DOHH2 (cell line): ENCODE data around the gene CFTR.

Source experiments
- CTCF ChIP-seq: fragments of 200-600 bp; sonication (generic); IDR thresholded peaks from one replicate; pipeline ENCODE4 v1.5.1; 2014; ENCODE audit warnings: antibody characterized with exemption, mild to moderate bottlenecking, low read depth, low read length; ENCODE audit not compliant: poor library complexity, severe bottlenecking
- EZH2phosphoT487 ChIP-seq: fragments of 200-600 bp; sonication (generic); IDR thresholded peaks from 2 replicates; pipeline ENCODE4 v1.6.1; 2017; ENCODE audit warnings: borderline replicate concordance, mild to moderate bottlenecking, antibody characterized with exemption, low read length, moderate library complexity, mixed read lengths

DNA sequence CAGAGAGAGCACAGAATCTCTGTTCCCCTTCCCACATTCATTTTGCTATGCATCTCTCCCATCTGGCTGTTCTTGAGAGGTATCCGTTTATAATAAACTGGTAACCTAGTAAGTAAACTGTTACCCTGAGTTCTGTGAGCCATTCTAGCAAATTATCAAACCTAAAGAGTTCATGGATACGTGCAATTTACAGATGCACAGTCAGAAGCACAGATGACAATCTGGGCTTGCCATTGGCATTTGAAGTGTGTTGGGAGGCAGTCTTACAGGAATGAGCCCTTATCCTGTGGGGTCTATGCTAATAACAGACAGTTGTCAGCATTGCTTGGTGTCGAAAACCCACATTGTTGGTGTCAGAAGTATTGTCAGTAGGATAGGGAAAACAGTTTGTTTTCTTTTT, 151.8 kb downstream of the CFTR start:
- TF ChIP-seq CTCF (no peak), EZH2phosphoT487 (no peak)
